COLO829 (cell line): ENCODE results near the gene TBX15.

Experiments used
- DNase-seq: peaks from one replicate; pipeline ENCODE4 v3.0.0; 2012; ENCODE audit warnings: low spot score

TBX15 gene

GRCh38 chr1:118890851-118891384 lies 97.2 kb downstream of the TBX15 start:
- no peak for DNase-seq

- no peak for DNase-seq
These were observed 103.2 kb downstream of the TBX15 start for GRCh38 chr1:118884946-118885345.

DNA sequence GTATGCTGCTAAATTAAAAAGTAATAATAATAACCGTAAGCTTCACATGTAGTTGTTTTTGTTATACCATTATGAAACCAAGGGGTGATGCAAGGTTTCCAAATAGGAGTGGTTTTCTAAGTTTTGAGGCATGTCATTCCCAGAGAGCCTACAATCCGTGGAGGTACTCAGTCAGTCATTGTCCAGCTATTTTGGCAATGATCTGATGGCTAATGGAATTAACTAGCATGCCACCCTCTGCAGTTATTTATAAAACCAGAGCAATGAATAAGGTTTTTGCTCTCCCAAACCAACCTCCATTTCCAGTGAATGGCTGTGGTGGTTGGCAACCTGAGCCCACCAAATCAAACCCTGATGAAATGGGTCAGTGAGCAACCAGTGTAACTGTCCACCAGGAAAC lies 106.4 kb downstream of the TBX15 start:
- no peak for DNase-seq

DNA sequence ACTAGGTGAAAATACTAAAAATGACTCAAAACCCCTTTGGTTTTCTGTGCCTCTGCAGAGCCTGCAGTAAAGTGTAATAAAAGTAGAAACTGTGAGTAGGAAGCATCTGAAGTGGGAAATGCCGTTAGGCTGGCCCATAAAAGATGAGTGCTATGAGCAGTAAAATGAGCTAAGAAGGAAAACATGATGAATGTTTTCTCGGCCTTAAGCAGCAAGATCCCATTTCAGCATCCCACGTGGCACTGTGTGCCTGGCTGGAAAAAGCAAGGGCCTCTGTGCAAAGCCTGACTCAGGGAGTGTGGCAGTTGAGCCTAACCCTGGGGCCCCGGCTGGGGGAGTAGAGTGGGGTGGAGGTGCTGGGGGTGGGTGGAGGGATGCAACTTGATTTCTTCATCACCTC lies 109.5 kb downstream of the TBX15 start:
- DNase-seq: no peak

- DNase-seq: no peak
These were observed 110.3 kb downstream of the TBX15 start for GRCh38 chr1:118877668-118878396.

- DNase-seq: no peak
These were observed 116.5 kb downstream of the TBX15 start for GRCh38 chr1:118871582-118872171.

DNA sequence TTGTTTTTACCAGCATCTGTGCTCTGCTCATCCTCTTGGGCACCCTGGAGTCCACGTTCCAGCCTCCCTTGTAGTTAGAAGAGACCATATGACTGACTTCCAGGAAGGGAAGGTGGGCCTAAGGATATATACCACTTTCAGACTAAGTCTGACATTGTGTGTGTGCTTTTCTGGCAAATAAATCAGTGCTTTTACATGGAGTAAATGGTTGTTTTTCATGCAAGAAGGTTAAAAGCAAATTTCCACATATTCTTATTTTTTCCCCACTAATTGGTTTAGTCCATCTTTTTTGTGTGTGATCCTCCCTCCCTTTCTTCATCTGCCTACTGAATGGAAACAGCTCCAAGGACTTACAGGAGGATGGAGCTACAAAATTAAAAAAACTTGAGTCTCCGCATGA lies 119.8 kb downstream of the TBX15 start:
- no peak for DNase-seq

DNA sequence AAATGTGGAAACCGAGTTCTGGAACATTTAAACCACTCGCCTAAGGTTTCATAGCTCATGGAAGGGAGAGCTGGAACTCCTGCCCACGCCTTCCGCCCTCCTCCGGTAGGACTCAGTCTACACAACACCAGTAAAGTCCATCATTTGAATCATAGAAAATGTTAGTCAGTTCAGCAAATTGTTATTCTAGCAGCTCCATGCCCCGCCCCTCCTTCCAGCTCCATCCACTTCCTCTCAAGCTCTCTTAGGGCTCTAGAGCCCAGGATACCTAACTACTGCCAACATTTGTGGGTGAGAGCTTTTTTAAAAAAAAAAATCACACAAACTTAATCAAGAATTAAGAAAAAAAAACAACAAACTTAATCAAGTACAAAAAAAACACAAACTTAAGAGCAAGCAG lies 121.8 kb downstream of the TBX15 start:
- DNase-seq: no peak

DNA sequence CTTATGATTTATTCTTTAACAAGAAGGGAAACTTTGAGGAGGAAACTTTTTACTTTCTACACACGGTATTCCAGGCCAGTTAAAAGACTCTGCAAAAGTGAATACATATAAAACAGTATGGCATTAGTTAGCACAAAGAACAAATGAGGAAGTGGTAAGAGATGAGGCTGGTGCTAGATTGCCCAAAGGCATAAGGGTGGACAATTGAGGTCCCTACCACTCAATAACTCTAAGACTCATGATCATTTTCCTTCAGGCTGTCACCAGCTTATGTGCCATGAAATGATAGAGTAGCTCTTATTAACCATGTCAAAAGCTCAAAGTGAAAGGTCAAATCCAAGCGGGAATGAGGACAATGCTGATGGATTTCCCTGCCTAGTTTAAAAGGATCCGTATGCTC lies 124.5 kb downstream of the TBX15 start:
- DNase-seq: no peak

GRCh38 chr1:118862755-118863154 lies 125.4 kb downstream of the TBX15 start:
- no peak for DNase-seq

GRCh38 chr1:118861216-118861615 lies 126.9 kb downstream of the TBX15 start:
- DNase-seq: no peak

DNA sequence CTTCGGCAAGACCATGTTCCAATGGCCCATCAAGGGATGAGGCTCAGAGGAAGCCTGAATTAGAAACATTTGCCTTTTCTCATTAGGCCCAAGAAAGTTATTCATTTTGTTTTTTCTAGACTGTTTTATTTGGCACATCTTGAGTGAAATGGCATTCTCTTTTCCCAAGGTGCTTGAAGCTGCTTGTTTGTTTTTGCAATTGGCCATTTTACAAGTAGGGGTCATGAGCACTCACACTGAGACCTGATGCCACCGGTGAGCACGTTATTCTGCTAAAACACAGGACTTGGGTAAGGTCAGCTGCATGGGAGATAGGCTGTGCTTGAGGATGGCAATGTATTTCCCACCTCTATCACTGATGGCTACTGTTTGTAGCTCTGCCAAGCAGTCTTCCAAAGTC lies 128.1 kb downstream of the TBX15 start:
- DNase-seq: no peak

DNA sequence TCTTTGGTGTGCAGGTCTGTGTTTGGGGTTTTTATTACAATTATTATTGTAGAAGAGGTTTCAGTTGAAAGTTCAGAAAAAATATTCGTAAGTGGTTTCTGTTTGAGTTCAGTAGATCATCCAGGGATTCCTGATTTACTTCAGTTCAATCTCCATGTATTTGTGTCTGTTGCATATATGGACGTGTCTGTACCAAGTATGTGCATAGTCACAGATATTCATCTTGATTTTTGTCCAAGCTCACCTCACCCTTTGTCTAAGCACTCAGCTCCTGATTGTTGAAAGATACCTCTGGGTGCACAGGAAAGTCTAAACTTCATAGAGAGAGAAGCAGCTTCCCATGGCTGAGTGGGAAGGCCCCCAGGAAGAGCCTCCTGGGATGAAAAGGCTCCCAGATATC lies 141.7 kb downstream of the TBX15 start:
- no peak for DNase-seq

GRCh38 chr1:118842452-118843201 lies 145.5 kb downstream of the TBX15 start:
- no peak for DNase-seq

GRCh38 chr1:118841521-118841920 lies 146.6 kb downstream of the TBX15 start:
- no peak for DNase-seq
